Esophagus muscularis mucosa (tissue), 4 donors: ENCODE data around the gene MYO1C.

Experiments used
- CTCF ChIP-seq, 3 experiments: fragments of 200-600 bp in 2 of 3; fragments of 450-650 bp in 1 of 3; sonication (generic) in 2 of 3; IDR thresholded peaks; one replicate each; pipeline ENCODE4 v1.5.1; 2017 to 2019; ENCODE audit warnings: antibody characterized with exemption in 3 of 3, mild to moderate bottlenecking in 2 of 3, moderate library complexity in 1 of 3
- EP300 ChIP-seq: sonication (generic); formaldehyde crosslinking; IDR thresholded peaks from one replicate; pipeline ENCODE4 v1.6.1; 2017; ENCODE audit warnings: antibody characterized with exemption
- POLR2A ChIP-seq: fragments of 450-650 bp; IDR thresholded peaks from one replicate; pipeline ENCODE4 v1.6.1; 2017; ENCODE audit warnings: antibody characterized with exemption, moderate library complexity, mild to moderate bottlenecking, low read depth

- TF ChIP-seq POLR2A (no peak), CTCF (IDR thresholded peaks at IDR 0.05) (no peak), EP300 (no peak)
These were observed 28.7 kb upstream of the MYO1C start for GRCh38 chr17:1521086-1521640.
